Left ventricle myocardium superior (tissue), 1 donor: ENCODE measurements around the gene SLC7A6. TPM values are rescaled to one million over a fixed set of nuclear protein-coding genes. Genes with fewer than 3 reads are reported as not detected.
A peak's percentile ranks its signal among the peaks of the same experiment; 100 is the strongest.

Experiments used
- ATAC-seq: fragments of 200-7000 bp; cut with Tn5 transposase; one replicate; pipeline ENCODE4 v1.9.1; 2020; ENCODE audit warnings: mild to moderate bottlenecking, moderate library complexity
- DNase-seq: peaks from one replicate; pipeline ENCODE4 v3.0.0-alpha.2; 2020
- intact Hi-C: fragments of 100-400 bp; cut with micrococcal nuclease; formaldehyde crosslinking; loops from one replicate; pipeline ENCODE4 v1.11.0; 2022
- total RNA-seq: library from RNA; stranded (reverse); fragmentation: NEBNext Ultra II Directional; extraction: Animal tissue kit (Norgen Biotek cat#: 25700); gene quantifications from one replicate; pipeline ENCODE4 v1.2.1, GENCODE V29; 2021
- donor health status: DM: no; HTN: yes; CAD: no; lungs with severe emphysema.

The SLC7A6 gene
- total RNA-seq, 1 donor from 2014 or later: 38.2 TPM

GRCh38 chr16:68291227-68291626 lies 26.9 kb downstream of the SLC7A6 start:
- no peak for DNase-seq
- intact Hi-C loops: no loop called here
- no peak for ATAC-seq

GRCh38 chr16:68292425-68292824 lies 28.1 kb downstream of the SLC7A6 start:
- DNase-seq (no peak), ATAC-seq (no peak)
- intact Hi-C loops: no loop called here

- ATAC-seq (peak; percentile 66), DNase-seq (peak; percentile 75)
- intact Hi-C loops: no loop called here
These were observed 32.0 kb downstream of the SLC7A6 start for GRCh38 chr16:68296291-68296690.

GRCh38 chr16:68296693-68297092 lies 32.4 kb downstream of the SLC7A6 start:
- no peak for DNase-seq
- intact Hi-C loops: no loop called here
- no peak for ATAC-seq

- DNase-seq: no peak
- ATAC-seq: no peak
- intact Hi-C loops: no loop called here
These were observed 33.6 kb downstream of the SLC7A6 start for GRCh38 chr16:68297908-68298307.

GRCh38 chr16:68298312-68298711 lies 34.0 kb downstream of the SLC7A6 start:
- peak; percentile 1 for ATAC-seq
- intact Hi-C loops: no loop called here
- no peak for DNase-seq

GRCh38 chr16:68298907-68299561 lies 34.7 kb downstream of the SLC7A6 start:
- DNase-seq (peak; percentile 80), ATAC-seq (peak; percentile 65)
- intact Hi-C loops: no loop called here

- intact Hi-C loops: no loop called here
- peak; percentile 28 for ATAC-seq
- DNase-seq: no peak
These were observed 35.5 kb downstream of the SLC7A6 start for GRCh38 chr16:68299571-68300453.

GRCh38 chr16:68300734-68301459 lies 36.6 kb downstream of the SLC7A6 start:
- no peak for ATAC-seq
- intact Hi-C loops: no loop called here
- DNase-seq: no peak

- intact Hi-C loops: no loop called here
- no peak for DNase-seq
- no peak for ATAC-seq
These were observed 42.3 kb downstream of the SLC7A6 start for GRCh38 chr16:68306633-68307032.

- no peak for ATAC-seq
- intact Hi-C loops: loop anchor here (5.0 kb wide), 1 partner anchor 42 kb away; no protein-coding TSS in a partner anchor
- DNase-seq: no peak
These were observed 45.5 kb downstream of the SLC7A6 start for GRCh38 chr16:68309799-68310198.

GRCh38 chr16:68310437-68310773 lies 46.1 kb downstream of the SLC7A6 start:
- ATAC-seq (peak; percentile 31), DNase-seq (peak; percentile 40)
- intact Hi-C loops: loop anchor here (5.0 kb wide), 1 partner anchor 43 kb away; no protein-coding TSS in a partner anchor

GRCh38 chr16:68310774-68311511 lies 46.6 kb downstream of the SLC7A6 start, which contains the start of the genes PRMT7 and SLC7A6OS:
Gene PRMT7, plus strand, starts transcription at chr16:68311019. Its CDS starts 4,961 bp downstream, at chr16:68315980.
Gene SLC7A6OS, minus strand, starts transcription at chr16:68310946. Its CDS starts 20 bp downstream, at chr16:68310926.
- peak; percentile 94 for DNase-seq
- intact Hi-C loops: loop anchor here (5.0 kb wide), 1 partner anchor 44 kb away; no protein-coding TSS in a partner anchor
- peak; percentile 100 for ATAC-seq

GRCh38 chr16:68313116-68313515 lies 48.8 kb downstream of the SLC7A6 start:
- no peak for DNase-seq
- intact Hi-C loops: loop anchor here (5.0 kb wide), 1 partner anchor 46 kb away; no protein-coding TSS in a partner anchor
- no peak for ATAC-seq

- intact Hi-C loops: no loop called here
- DNase-seq (no peak), ATAC-seq (no peak)
These were observed 55.0 kb downstream of the SLC7A6 start for GRCh38 chr16:68319185-68319908.

GRCh38 chr16:68324336-68324735 lies 60.0 kb downstream of the SLC7A6 start:
- ATAC-seq (no peak), DNase-seq (no peak)
- intact Hi-C loops: no loop called here

- intact Hi-C loops: loop anchor here (5.0 kb wide), 1 partner anchor 83 kb away; no protein-coding TSS in a partner anchor
- ATAC-seq: no peak
These were observed 60.5 kb downstream of the SLC7A6 start for GRCh38 chr16:68324780-68325357.

More at GRCh38 chr16:68324780-68325357, 60.5 kb downstream of the SLC7A6 start:
- DNase-seq: no peak
